H1 (cell line): ENCODE data around the gene PPY.

Source experiments
- ATF2 ChIP-seq: IDR thresholded peaks from 2 replicates; pipeline ENCODE4 v1.6.1; 2012; ENCODE audit warnings: low read length, inconsistent platforms
- CHD2 ChIP-seq: IDR thresholded peaks from 2 replicates; pipeline ENCODE4 v1.6.1; 2012; ENCODE audit warnings: low read length, improper control_type of control experiment
- CTCF ChIP-seq, 3 experiments: IDR thresholded peaks; 1 replicate in 2 of 3; 2 replicates in 1 of 3; pipeline versions ENCODE4 v1.5.1 to v1.6.1; 2011; ENCODE audit warnings: low read length in 3 of 3, mild to moderate bottlenecking in 3 of 3, inconsistent platforms in 2 of 3, low read depth in 1 of 3, moderate library complexity in 1 of 3; ENCODE audit not compliant: insufficient read depth in 1 of 3; ENCODE audit errors: control extremely low read depth in 1 of 3
- EP300 ChIP-seq, 2 experiments: IDR thresholded peaks; 1 replicate in 1 of 2; 2 replicates in 1 of 2; pipeline ENCODE4 v1.6.1; 2011 to 2012; ENCODE audit warnings: low read depth in 2 of 2, low read length in 2 of 2, mild to moderate bottlenecking in 2 of 2, borderline replicate concordance in 1 of 2, inconsistent platforms in 1 of 2, moderate library complexity in 1 of 2
- GABPA ChIP-seq: IDR thresholded peaks from 2 replicates; pipeline ENCODE4 v1.6.1; 2011; ENCODE audit warnings: mild to moderate bottlenecking, low read length, moderate library complexity, borderline replicate concordance; ENCODE audit not compliant: insufficient read depth
- JUN ChIP-seq: IDR thresholded peaks from 2 replicates; pipeline ENCODE4 v1.6.1; 2011; ENCODE audit warnings: low read depth, mild to moderate bottlenecking, improper control_type of control experiment, low read length
- POLR2A ChIP-seq, 2 experiments: IDR thresholded peaks; 1 replicate in 1 of 2; 2 replicates in 1 of 2; pipeline ENCODE4 v1.6.1; 2011; ENCODE audit warnings: low read depth in 2 of 2, low read length in 2 of 2, mild to moderate bottlenecking in 2 of 2; ENCODE audit errors: control extremely low read depth in 1 of 2
- POLR2AphosphoS5 ChIP-seq: IDR thresholded peaks from 2 replicates; pipeline ENCODE4 v1.6.1; 2011; ENCODE audit warnings: low read depth, low read length
- SRF ChIP-seq: IDR thresholded peaks from 2 replicates; pipeline ENCODE4 v1.6.1; 2011; ENCODE audit warnings: mild to moderate bottlenecking, low read depth, low read length, moderate library complexity
- SUZ12 ChIP-seq: fragments of 200-600 bp; sonication (generic); IDR thresholded peaks from 2 replicates; pipeline ENCODE4 v1.6.1; 2012; ENCODE audit warnings: mild to moderate bottlenecking, inconsistent platforms, low read length, moderate library complexity, mixed read lengths
- YY1 ChIP-seq: IDR thresholded peaks from 2 replicates; pipeline ENCODE4 v1.6.1; 2011; ENCODE audit warnings: low read depth, mild to moderate bottlenecking, low read length
- TF ChIP-seq, protein P1 (sequence below): IDR thresholded peaks from 2 replicates; pipeline ENCODE4 v1.6.1; 2011; ENCODE audit warnings: low read depth, mild to moderate bottlenecking, low read length; ENCODE audit not compliant: insufficient read depth
- TF ChIP-seq, protein P2 (sequence below): IDR thresholded peaks from 2 replicates; pipeline ENCODE4 v1.6.1; 2011; ENCODE audit warnings: low read length, improper control_type of control experiment

DNA sequence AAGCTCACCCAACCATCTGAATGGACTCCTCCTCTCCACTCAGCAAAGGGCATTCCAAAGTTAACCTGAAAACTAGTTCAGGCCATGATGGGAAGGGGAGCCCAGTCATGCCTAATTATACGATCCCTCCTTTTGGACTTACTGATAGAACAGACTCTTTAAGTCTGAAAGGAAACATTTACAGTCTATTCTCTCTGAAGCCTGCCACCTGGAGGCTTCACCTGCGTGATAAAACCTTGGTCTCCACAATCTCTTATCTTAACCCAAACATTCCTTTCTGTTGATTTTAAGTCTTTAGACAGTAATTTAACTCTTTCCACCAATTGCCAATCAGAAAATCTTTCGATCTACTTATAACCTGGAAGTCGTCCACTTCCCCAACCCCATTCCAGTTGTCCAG, 25.9 kb downstream of the PPY start:
- TF ChIP-seq, protein P1, sequence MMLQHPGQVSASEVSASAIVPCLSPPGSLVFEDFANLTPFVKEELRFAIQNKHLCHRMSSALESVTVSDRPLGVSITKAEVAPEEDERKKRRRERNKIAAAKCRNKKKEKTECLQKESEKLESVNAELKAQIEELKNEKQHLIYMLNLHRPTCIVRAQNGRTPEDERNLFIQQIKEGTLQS: no peak
- TF ChIP-seq CHD2: no peak
- TF ChIP-seq ATF2: no peak
- TF ChIP-seq CTCF (IDR thresholded peaks at IDR 0.05; ENCODE audit: control extremely low read depth in 1 of 3, insufficient read depth in 1 of 3, low read depth in 1 of 3, low read length in 3 of 3): no peak
- TF ChIP-seq SRF: no peak
- TF ChIP-seq SUZ12: no peak
- no peak for TF ChIP-seq GABPA
- TF ChIP-seq, protein P2, sequence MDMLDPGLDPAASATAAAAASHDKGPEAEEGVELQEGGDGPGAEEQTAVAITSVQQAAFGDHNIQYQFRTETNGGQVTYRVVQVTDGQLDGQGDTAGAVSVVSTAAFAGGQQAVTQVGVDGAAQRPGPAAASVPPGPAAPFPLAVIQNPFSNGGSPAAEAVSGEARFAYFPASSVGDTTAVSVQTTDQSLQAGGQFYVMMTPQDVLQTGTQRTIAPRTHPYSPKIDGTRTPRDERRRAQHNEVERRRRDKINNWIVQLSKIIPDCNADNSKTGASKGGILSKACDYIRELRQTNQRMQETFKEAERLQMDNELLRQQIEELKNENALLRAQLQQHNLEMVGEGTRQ: no peak
- no peak for TF ChIP-seq JUN
- no peak for TF ChIP-seq POLR2AphosphoS5
- TF ChIP-seq YY1: no peak
- no peak for TF ChIP-seq EP300 (IDR thresholded peaks at IDR 0.05; ENCODE audit: borderline replicate concordance in 1 of 2, low read depth in 2 of 2, low read length in 2 of 2)
- no peak for TF ChIP-seq POLR2A (IDR thresholded peaks at IDR 0.05; ENCODE audit: control extremely low read depth in 1 of 2, low read depth in 2 of 2, low read length in 2 of 2)
